ENCODE results near the gene ARPC5L. TPM values are rescaled to one million over a fixed set of nuclear protein-coding genes. Genes with fewer than 3 reads are reported as not detected.

Gene ARPC5L
- total and polyA plus RNA-seq, 2 of the 13 experiments (the other 11 are each of a cell fraction or from before 2014, with no cell fraction given): 29.9 to 33.8 TPM

DNA sequence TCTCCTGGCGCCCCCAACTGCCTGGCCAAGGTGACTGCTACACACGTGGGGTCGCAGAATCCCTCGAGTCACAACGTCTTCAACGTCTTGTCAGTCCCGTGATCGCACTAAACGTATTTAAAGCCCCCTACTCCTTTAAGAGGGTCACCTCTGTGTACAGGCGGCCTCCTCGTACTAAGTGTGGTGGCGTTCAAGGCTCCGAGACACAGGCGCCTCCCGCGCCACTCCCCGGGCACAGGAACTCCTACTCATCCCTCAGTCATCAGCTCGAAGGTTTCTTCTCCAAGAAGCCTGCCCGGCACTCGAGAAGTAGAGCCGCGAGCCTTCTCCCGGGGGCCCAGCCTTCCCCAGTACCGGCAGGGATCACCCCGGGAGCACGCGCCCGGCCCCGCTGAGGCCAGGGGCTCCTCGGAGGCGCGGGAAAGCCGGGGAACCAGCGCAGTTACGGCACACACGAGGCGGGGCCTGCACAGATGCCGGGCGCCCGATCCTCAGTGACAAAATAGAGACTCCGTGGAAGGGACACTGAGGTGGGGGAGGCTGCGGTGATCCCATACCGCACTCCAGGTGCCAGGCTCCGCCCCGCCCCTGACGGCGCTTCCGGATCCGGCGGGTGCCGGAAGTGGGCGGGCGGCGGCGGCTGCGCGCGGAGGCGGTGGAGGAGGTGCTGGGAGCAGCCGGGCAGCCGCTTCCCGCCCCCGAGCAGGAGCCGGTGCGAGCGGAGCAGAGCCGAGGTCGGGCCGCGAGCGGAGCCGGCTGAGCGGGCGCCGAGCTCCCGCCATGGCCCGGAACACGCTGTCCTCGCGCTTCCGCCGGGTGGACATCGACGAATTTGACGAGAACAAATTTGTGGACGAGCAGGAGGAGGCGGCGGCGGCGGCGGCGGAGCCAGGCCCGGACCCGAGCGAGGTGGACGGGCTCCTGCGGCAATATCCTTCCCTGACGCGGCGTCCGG lies 6.9 kb downstream of the ARPC5L start (continued):
- TF ChIP-seq GMEB2 (CRISPR knock-in tag; IDR thresholded peaks at IDR 0.05; ENCODE audit: low read depth) (no peak; the same call in 1 of the 2 replicates), ZSCAN25 (CRISPR knock-in tag; IDR thresholded peaks at IDR 0.05) (peak; percentile 24; the same call in 1 of the 2 replicates), ZNF775 (CRISPR knock-in tag; IDR thresholded peaks at IDR 0.05; ENCODE audit: borderline replicate concordance) (no peak), ZNF558 (CRISPR knock-in tag; IDR thresholded peaks at IDR 0.05; ENCODE audit: borderline replicate concordance) (peak; percentile 78; the same call in 1 of the 2 replicates), PREB (CRISPR knock-in tag; IDR thresholded peaks at IDR 0.05) (no peak), NR0B2 (CRISPR knock-in tag; IDR thresholded peaks at IDR 0.05) (no peak; the same call in 1 of the 2 replicates), NRL (CRISPR knock-in tag; IDR thresholded peaks at IDR 0.05; ENCODE audit: borderline replicate concordance) (no peak; the same call in 1 of the 2 replicates), POGZ (CRISPR knock-in tag; IDR thresholded peaks at IDR 0.05) (no peak), KIAA2018 (CRISPR knock-in tag; IDR thresholded peaks at IDR 0.05; ENCODE audit: borderline replicate concordance) (no peak)
